Keratinocyte (primary cell): ENCODE measurements around the gene MATN4. TPM values are rescaled to one million over a fixed set of nuclear protein-coding genes. Genes with fewer than 3 reads are reported as not detected.

Experiments
- DNase-seq: peaks from one replicate; pipeline ENCODE4 v3.0.0-alpha.2; 2011; ENCODE audit warnings: low read depth, missing footprints, low spot score
- FAIRE-seq: peaks from 2 replicates; lab custom pipeline; 2011; peaks lifted over from hg19 to GRCh38; lab: Jason Lieb, UNC
- H2AFZ ChIP-seq: 2 replicates; pipeline ENCODE4 v1.6.0; 2012; ENCODE audit warnings: low read length, control low read depth, inconsistent platforms; ENCODE audit not compliant: control insufficient read depth
- H3K27ac ChIP-seq: 2 replicates; pipeline ENCODE4 v1.5.1; 2011; ENCODE audit warnings: low read length; ENCODE audit not compliant: control insufficient read depth, insufficient read depth
- H3K27me3 ChIP-seq: 3 replicates; pipeline ENCODE4 v1.6.0; 2011; ENCODE audit warnings: low read length; ENCODE audit not compliant: control insufficient read depth, insufficient read depth; ENCODE audit errors: extremely low read depth
- H3K36me3 ChIP-seq, 2 experiments: 2 replicates in 1 of 2; 3 replicates in 1 of 2; pipeline ENCODE4 v1.5.1; 2011; ENCODE audit warnings: low read length in 2 of 2, mild to moderate bottlenecking in 1 of 2; ENCODE audit not compliant: control insufficient read depth in 2 of 2, insufficient read depth in 2 of 2; ENCODE audit errors: extremely low read depth in 1 of 2
- H3K4me1 ChIP-seq: 3 replicates; pipeline ENCODE4 v1.5.1; 2011; ENCODE audit warnings: low read length; ENCODE audit not compliant: control insufficient read depth, insufficient read depth; ENCODE audit errors: extremely low read depth
- H3K4me2 ChIP-seq: 3 replicates; pipeline ENCODE4 v1.6.0; 2011; ENCODE audit warnings: low read depth, low read length; ENCODE audit not compliant: control insufficient read depth, insufficient read depth; ENCODE audit errors: extremely low read depth
- H3K4me3 ChIP-seq, 3 experiments: fragments of 200-600 bp in 1 of 3; sonication (generic) in 1 of 3; 2 replicates in 2 of 3; 3 replicates in 1 of 3; pipeline ENCODE4 v1.5.1; 2011 to 2016; ENCODE audit warnings: low read length in 3 of 3, mild to moderate bottlenecking in 3 of 3, control low read depth in 2 of 3, inconsistent platforms in 1 of 3, low read depth in 1 of 3, mixed read lengths in 1 of 3, mixed run types in 1 of 3, moderate library complexity in 1 of 3; ENCODE audit not compliant: control insufficient read depth in 2 of 3, insufficient read depth in 2 of 3; ENCODE audit errors: extremely low read depth in 1 of 3
- H3K79me2 ChIP-seq: 2 replicates; pipeline ENCODE4 v1.6.0; 2012; ENCODE audit warnings: low read length; ENCODE audit not compliant: control insufficient read depth, insufficient read depth
- H3K9ac ChIP-seq: 3 replicates; pipeline ENCODE4 v1.6.0; 2011; ENCODE audit warnings: low read length; ENCODE audit not compliant: control insufficient read depth, insufficient read depth; ENCODE audit errors: extremely low read depth
- H3K9me1 ChIP-seq: 3 replicates; pipeline ENCODE4 v1.6.0; 2011; ENCODE audit warnings: low read length; ENCODE audit not compliant: control insufficient read depth, insufficient read depth; ENCODE audit errors: extremely low read depth
- H3K9me3 ChIP-seq: 2 replicates; pipeline ENCODE4 v1.5.1; 2012; ENCODE audit warnings: low read depth, low read length; ENCODE audit not compliant: control insufficient read depth
- H4K20me1 ChIP-seq: 3 replicates; pipeline ENCODE4 v1.6.0; 2011; ENCODE audit warnings: low read length; ENCODE audit not compliant: control insufficient read depth, insufficient read depth; ENCODE audit errors: extremely low read depth
- CTCF ChIP-seq, 3 experiments: IDR thresholded peaks in 1 of 3; conservative IDR thresholded peaks in 1 of 3; optimal IDR thresholded peaks in 1 of 3; 2 replicates in 2 of 3; 3 replicates in 1 of 3; pipeline versions ENCODE3 to v1.5.1; 2011; ENCODE audit warnings: low read length in 3 of 3, mild to moderate bottlenecking in 3 of 3, moderate library complexity in 2 of 3, control low read depth in 1 of 3, inconsistent platforms in 1 of 3; ENCODE audit not compliant: insufficient read depth in 2 of 3; ENCODE audit errors: extremely low read depth in 1 of 3
- EZH2 ChIP-seq: IDR thresholded peaks from one replicate; pipeline ENCODE4 v1.6.1; 2012; ENCODE audit warnings: inconsistent platforms, mild to moderate bottlenecking, low read length, moderate library complexity
- dilution Hi-C: fragments of 300-500 bp; cut with MboI; formaldehyde crosslinking; loops from one replicate; pipeline ENCODE4 v1.7.0; 2020; ENCODE audit warnings: low sequenced_read_pairs; ENCODE audit not compliant: extremely low pct_ligation_motif_present
- polyA plus RNA-seq, 5 experiments: library from polyadenylated mRNA; depleted of rRNA in 3 of 5; stranded (reverse) in 3 of 5; stranded (forward) in 1 of 5; unstranded in 1 of 5; fragments of >200 nt; gene quantifications; 1 replicate in 1 of 5; 2 replicates in 3 of 5; 3 replicates in 1 of 5; pipeline versions ENCODE4 v1.2.1 to v1.2.3, GENCODE V29; 2011 to 2012; ENCODE audit warnings: missing spikeins in 2 of 5, low read depth in 1 of 5, low replicate concordance in 1 of 5

The MATN4 gene
- polyA plus RNA-seq, 1 donor (not counting 4 experiments of a cell fraction or from before 2014, with no cell fraction given), result not detected

GRCh38 chr20:45247865-45248264, 60.2 kb downstream of the MATN4 start:
- H2AFZ ChIP-seq, result no peak overlapping the region
- no peaks in the 10 kb centered on the region for H4K20me1 ChIP-seq
- no peak overlapping the region for H3K4me2 ChIP-seq
- FAIRE-seq (no peak), DNase-seq (no peak)
- no peak overlapping the region for H3K9ac ChIP-seq
- no peaks in the 10 kb centered on the region for H3K9me1 ChIP-seq
- TF ChIP-seq EZH2, result no peak
- no peak for TF ChIP-seq CTCF (optimal IDR thresholded peaks at IDR 0.05 in 1 of 3, IDR thresholded peaks at IDR 0.05 in 1 of 3, conservative IDR thresholded peaks at IDR 0.05 in 1 of 3; ENCODE audit: extremely low read depth in 1 of 3, insufficient read depth in 2 of 3, low read length in 3 of 3)
- H3K36me3 ChIP-seq, result no peaks in the 10 kb centered on the region
- H3K4me3 ChIP-seq, result no peak overlapping the region
- no peaks in the 10 kb centered on the region for H3K9me3 ChIP-seq
- H3K79me2 ChIP-seq, result no peaks in the 10 kb centered on the region
- no peak overlapping the region for H3K27ac ChIP-seq
- peaks cover 6% of the 10 kb centered on the region for H3K27me3 ChIP-seq
- dilution Hi-C loops, result no loop called here
- no peaks in the 10 kb centered on the region for H3K4me1 ChIP-seq

- Histone ChIP-seq H3K4me1 (no peaks in the 10 kb centered on the region), H3K27ac (no peak overlapping the region), H3K79me2 (no peaks in the 10 kb centered on the region), H3K9ac (no peak overlapping the region), H3K9me1 (no peaks in the 10 kb centered on the region), H3K9me3 (no peaks in the 10 kb centered on the region), H4K20me1 (no peaks in the 10 kb centered on the region), H3K4me2 (no peak overlapping the region), H3K4me3 (no peak overlapping the region), H2AFZ (no peak overlapping the region), H3K36me3 (no peaks in the 10 kb centered on the region), H3K27me3 (peaks cover 2% of the 10 kb centered on the region)
- FAIRE-seq, result no peak
- TF ChIP-seq EZH2 (no peak), CTCF (optimal IDR thresholded peaks at IDR 0.05 in 1 of 3, IDR thresholded peaks at IDR 0.05 in 1 of 3, conservative IDR thresholded peaks at IDR 0.05 in 1 of 3; ENCODE audit: extremely low read depth in 1 of 3, insufficient read depth in 2 of 3, low read length in 3 of 3) (no peak)
- DNase-seq, result no peak
- dilution Hi-C loops, result no loop called here
Observed at GRCh38 chr20:45246109-45246508, 62.0 kb downstream of the MATN4 start.

Other genes with a start within 250 kb of the MATN4 start
- 1.1 to 2.5 TPM (median 1.5 TPM) in 3 replicates for gene KCNS1, start 207.2 kb downstream of the MATN4 start, polyA plus RNA-seq
- gene WFDC5, start 193.1 kb downstream of the MATN4 start, polyA plus RNA-seq, result 2.4 to 11.7 TPM (median 5.1 TPM) in 3 replicates
- gene WFDC12, start 183.8 kb downstream of the MATN4 start, polyA plus RNA-seq, result 0.32 to 2.9 TPM (median 1.8 TPM) in 3 replicates
- 46.4 to 226 TPM (median 71.1 TPM) in 3 replicates for gene PI3, start 133.4 kb downstream of the MATN4 start, polyA plus RNA-seq
- not detected in 3 replicates for gene SEMG1, start 101.3 kb downstream of the MATN4 start, polyA plus RNA-seq
- gene SEMG2, start 86.9 kb downstream of the MATN4 start, polyA plus RNA-seq, result not detected in 3 replicates
- gene SLPI, start 53.7 kb downstream of the MATN4 start, polyA plus RNA-seq, result 203 to 395 TPM (median 262 TPM) in 3 replicates
- not detected in 3 replicates for gene RBPJL, start 1.5 kb downstream of the MATN4 start, polyA plus RNA-seq
- 114 to 206 TPM (median 140 TPM) in 3 replicates for gene SDC4, start 40.1 kb upstream of the MATN4 start, polyA plus RNA-seq
- gene SYS1, start 54.9 kb upstream of the MATN4 start, polyA plus RNA-seq, result 16.8 to 29.8 TPM (median 22.0 TPM) in 3 replicates
- not detected in 3 replicates for gene TP53TG5, start 70.0 kb upstream of the MATN4 start, polyA plus RNA-seq
- 33.8 to 42.3 TPM (median 37.4 TPM) in 3 replicates for gene DBNDD2, start 100.0 kb upstream of the MATN4 start, polyA plus RNA-seq
- 25.9 to 37.6 TPM (median 26.5 TPM) in 3 replicates for gene PIGT, start 107.8 kb upstream of the MATN4 start, polyA plus RNA-seq
- 0.44 TPM in 1 of 3 replicates, not detected in the others for gene WFDC2, start 161.5 kb upstream of the MATN4 start, polyA plus RNA-seq
- not detected in 3 replicates for gene SPINT3, start 207.3 kb upstream of the MATN4 start, polyA plus RNA-seq
- gene WFDC6, start 231.2 kb upstream of the MATN4 start, polyA plus RNA-seq, result not detected in 3 replicates
- gene EPPIN, start 239.1 kb upstream of the MATN4 start, polyA plus RNA-seq, result not detected in 3 replicates